ENCODE results near the gene DMD. TPM values are rescaled to one million over a fixed set of nuclear protein-coding genes. Genes with fewer than 3 reads are reported as not detected.

The DMD gene
- total and polyA plus RNA-seq, 2 of the 8 experiments (the other 6 are each of a cell fraction or from before 2014, with no cell fraction given), result 4.8 to 7.4 TPM

GRCh38 chrX:32591589-32591988 lies 619.8 kb downstream of the DMD start:
- Histone ChIP-seq H3K36me3 (ENCODE audit: control insufficient read depth in 2 of 4, insufficient read depth in 4 of 4, low read length in 3 of 4) (no peaks in the 10 kb centered on the region), H4K20me1 (replicated peaks in 1 of 2; ENCODE audit: control insufficient read depth in 1 of 2, insufficient read depth in 2 of 2, low read length in 2 of 2) (no peaks in the 10 kb centered on the region), H4K91ac (replicated peaks; ENCODE audit: insufficient read length, low read length) (no peak overlapping the region), H2BK20ac (ENCODE audit: low read length) (no peak overlapping the region), H3K4me2 (ENCODE audit: insufficient read depth in 1 of 2, low read depth in 2 of 2, low read length in 2 of 2) (no peak overlapping the region), H4K5ac (ENCODE audit: insufficient read length, low read depth, low read length) (no peak overlapping the region), H4K8ac (ENCODE audit: extremely low read depth, insufficient read depth, low read length) (no peak overlapping the region), H3K79me1 (ENCODE audit: low read depth, low read length) (no peaks in the 10 kb centered on the region), H3K79me2 (ENCODE audit: control insufficient read depth in 1 of 2, insufficient read depth in 2 of 2, low read length in 2 of 2) (no peaks in the 10 kb centered on the region), H3K23me2 (ENCODE audit: low read depth, low read length) (no peaks in the 10 kb centered on the region), H3K9me3 (ENCODE audit: insufficient read depth in 2 of 2, low read depth in 1 of 2, low read length in 1 of 2) (no peaks in the 10 kb centered on the region), H3K4me1 (replicated peaks in 1 of 4; ENCODE audit: control insufficient read depth in 3 of 4, insufficient read depth in 4 of 4, low read length in 3 of 4) (no peaks in the 10 kb centered on the region), H3K18ac (ENCODE audit: extremely low read depth, low read length) (no peak overlapping the region), H3K4me3 (ENCODE audit: extremely low read depth in 1 of 4, insufficient read depth in 2 of 4, low read depth in 3 of 4, low read length in 4 of 4) (no peak overlapping the region), H3K23ac (ENCODE audit: insufficient read length) (no peak overlapping the region), H2BK5ac (ENCODE audit: low read depth, low read length) (no peak overlapping the region), H3K56ac (replicated peaks; ENCODE audit: insufficient read length, low read depth, low read length) (no peak overlapping the region), H2BK120ac (replicated peaks; ENCODE audit: low read depth, low read length) (no peak overlapping the region), H3K27ac (ENCODE audit: low read depth, low read length) (no peak overlapping the region), H3K14ac (ENCODE audit: insufficient read length) (no peak overlapping the region), H3K4ac (replicated peaks; ENCODE audit: insufficient read length, low read depth, low read length) (no peak overlapping the region), H2BK15ac (ENCODE audit: low read length) (no peak overlapping the region), H2AK5ac (ENCODE audit: low read depth, low read length) (no peak overlapping the region), H2AFZ (ENCODE audit: low read length) (no peak overlapping the region), H3K9ac (replicated peaks in 1 of 4; ENCODE audit: extremely low read depth in 1 of 4, low read depth in 3 of 4, low read length in 3 of 4) (no peak overlapping the region), H3K27me3 (replicated peaks in 1 of 4; ENCODE audit: control insufficient read depth in 3 of 4, extremely low read depth in 1 of 4, insufficient read depth in 3 of 4, low read length in 3 of 4) (no peaks in the 10 kb centered on the region), H2BK12ac (ENCODE audit: low read depth, low read length) (no peak overlapping the region)
- WGBS, 2 experiments (ENCODE audit: extremely low coverage in 1 of 2, insufficient coverage in 1 of 2, insufficient read length in 1 of 2, insufficient replicate concordance in 2 of 2, low coverage in 1 of 2, low lambda C conversion rate in 2 of 2, missing lambda C conversion rate in 1 of 2), result 94% methylated on average over 9 of the region's 10 CpGs; no CpG with 5 or more reads in 1 of the 2 experiments
- FAIRE-seq (no peak), DNase-seq (ENCODE audit: low read depth in 1 of 2, low spot score in 2 of 2) (no peak)
- CTCF ChIA-PET (ENCODE audit: partially characterized antibody), result interaction anchor here (0.6 kb wide), 1 partner anchor 960 kb away, joined by 3 read pairs; no protein-coding TSS in a partner anchor
- no peak for TF ChIP-seq TBP (IDR thresholded peaks at IDR 0.05; ENCODE audit: low read depth, low read length)
- no peak for TF ChIP-seq POLR2AphosphoS5 (IDR thresholded peaks at IDR 0.05; ENCODE audit: low read depth, low read length)
- TF ChIP-seq KDM4A (IDR thresholded peaks at IDR 0.05; ENCODE audit: low read depth, low read length, severe bottlenecking), result no peak
- TF ChIP-seq SAP30 (IDR thresholded peaks at IDR 0.05; ENCODE audit: insufficient read depth, insufficient replicate concordance, low read length), result no peak
- POLR2A ChIA-PET (ENCODE audit: partially characterized antibody), result no interaction called here

Measured in H1 (cell line).